Subcutaneous preadipocyte (primary cell): ENCODE measurements around the gene FASTKD1. TPM values are rescaled to one million over a fixed set of nuclear protein-coding genes. Genes with fewer than 3 reads are reported as not detected.

Experiments used
- total RNA-seq: library from RNA; depleted of rRNA; stranded (reverse); fragments of >200 nt; gene quantifications from 2 replicates; pipeline ENCODE4 v1.2.3, GENCODE V29; 2012

Gene FASTKD1, protein sequence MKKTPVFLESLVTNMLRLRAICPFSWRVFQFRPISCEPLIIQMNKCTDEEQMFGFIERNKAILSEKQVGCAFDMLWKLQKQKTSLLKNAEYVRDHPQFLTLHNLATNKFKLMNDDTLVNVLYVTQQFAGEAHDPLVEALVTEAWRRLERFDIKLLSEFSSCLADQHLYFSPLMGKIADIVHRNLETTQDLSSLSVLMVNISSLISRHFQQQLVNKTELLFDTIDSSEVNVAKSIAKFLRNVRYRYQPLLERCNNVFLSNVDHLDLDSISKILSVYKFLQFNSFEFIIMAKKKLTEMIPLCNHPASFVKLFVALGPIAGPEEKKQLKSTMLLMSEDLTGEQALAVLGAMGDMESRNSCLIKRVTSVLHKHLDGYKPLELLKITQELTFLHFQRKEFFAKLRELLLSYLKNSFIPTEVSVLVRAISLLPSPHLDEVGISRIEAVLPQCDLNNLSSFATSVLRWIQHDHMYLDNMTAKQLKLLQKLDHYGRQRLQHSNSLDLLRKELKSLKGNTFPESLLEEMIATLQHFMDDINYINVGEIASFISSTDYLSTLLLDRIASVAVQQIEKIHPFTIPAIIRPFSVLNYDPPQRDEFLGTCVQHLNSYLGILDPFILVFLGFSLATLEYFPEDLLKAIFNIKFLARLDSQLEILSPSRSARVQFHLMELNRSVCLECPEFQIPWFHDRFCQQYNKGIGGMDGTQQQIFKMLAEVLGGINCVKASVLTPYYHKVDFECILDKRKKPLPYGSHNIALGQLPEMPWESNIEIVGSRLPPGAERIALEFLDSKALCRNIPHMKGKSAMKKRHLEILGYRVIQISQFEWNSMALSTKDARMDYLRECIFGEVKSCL
- 18.0 and 21.7 TPM in 2 replicates for total RNA-seq

DNA sequence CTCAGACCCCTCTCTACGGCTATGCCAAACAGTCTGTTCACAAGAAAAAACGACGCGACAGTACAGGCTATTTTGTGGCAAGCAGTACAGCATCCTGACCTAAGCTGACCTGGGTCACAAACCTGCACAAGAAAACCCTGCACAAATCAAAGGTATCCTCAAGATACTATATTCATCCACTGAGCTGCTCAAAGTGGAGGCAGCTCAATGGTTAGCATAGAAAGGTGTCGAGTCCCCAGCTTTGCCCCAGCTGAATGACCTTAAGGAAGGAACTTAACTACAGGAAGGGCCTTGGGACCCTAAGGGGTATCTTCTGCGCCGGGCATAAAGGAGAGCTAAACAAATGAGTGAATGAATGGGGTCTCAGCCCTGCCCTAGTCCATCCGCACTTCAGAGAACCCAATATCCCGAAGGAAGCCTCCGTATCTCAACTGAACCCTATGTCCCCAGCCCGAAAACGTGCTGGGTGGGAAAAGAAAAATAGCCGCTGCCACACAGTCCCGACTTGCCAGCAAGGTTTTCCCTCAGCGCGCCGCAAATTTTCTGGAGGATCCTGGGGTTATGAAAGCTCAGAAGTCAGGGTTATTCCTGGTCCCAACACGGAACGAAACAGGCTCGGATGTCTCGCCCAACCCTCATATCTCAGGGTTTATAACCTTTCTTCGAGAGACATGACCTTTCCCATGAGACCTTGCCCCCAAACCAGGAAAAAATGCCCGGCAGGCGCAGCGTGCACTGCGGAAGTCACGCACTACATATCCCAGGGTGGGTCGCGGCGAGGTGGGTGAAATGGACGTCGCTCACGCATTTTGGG lies at the start of gene FASTKD1:
FASTKD1 (minus strand) TSS at position 706 of the 814 bp plus-strand sequence. CDS start 1,836 bp downstream, outside the sequence.

DNA sequence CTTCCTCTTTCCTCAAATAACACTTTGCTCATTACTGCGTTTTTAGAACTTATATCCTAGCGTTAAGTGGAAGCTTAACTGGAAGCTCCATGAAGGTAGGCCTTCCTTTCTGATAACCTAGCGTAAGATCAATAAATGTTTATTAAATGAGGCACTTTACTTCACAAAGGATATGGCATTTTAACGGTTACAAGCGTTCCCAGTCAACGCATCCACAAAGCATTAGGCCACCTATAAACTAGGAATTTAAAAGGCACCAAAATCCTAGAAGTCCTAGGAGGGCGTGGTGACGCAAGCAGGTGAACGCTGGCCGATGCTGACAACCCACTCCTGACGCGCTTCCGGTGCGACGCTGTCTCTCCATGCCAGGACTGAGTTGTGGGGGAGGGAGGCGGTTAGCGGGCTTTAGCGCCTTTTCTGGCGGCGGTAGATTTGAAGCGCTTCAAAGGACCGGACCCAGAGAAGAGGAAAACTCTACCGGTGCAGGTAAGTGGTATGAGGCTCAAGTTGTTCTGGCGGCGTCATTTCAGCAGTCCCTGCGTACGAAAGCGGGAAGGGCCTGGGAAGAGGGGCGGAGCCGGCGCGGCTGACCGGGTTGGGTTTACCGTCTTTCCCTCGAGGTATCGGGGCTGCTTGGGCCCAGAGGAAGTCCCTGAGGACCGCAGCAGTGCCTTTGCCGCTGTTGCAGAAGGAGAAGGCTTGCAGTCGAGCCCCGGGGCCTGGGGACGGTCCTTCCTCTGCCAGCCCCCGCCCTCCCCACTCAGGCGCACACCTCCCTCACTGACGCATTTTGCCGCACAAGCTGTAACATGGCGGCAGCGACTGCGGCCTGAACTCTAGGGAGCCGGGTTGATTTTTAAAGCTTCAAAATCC lies 10.6 kb upstream of the FASTKD1 start, which contains the start of gene PPIG:
PPIG (plus strand) TSS at position 347 of the 873 bp plus-strand sequence. CDS start 19,691 bp downstream, outside the sequence.

GRCh38 chr2:169509298-169509885 lies 64.3 kb downstream of the FASTKD1 start, which contains the start of gene KLHL41:
KLHL41 (plus strand) TSS chr2:169509702; CDS start chr2:169509779, 77 bp downstream.

Other genes with a start within 250 kb of the FASTKD1 start
- not detected in 2 replicates for gene LRP2, start 211.3 kb downstream of the FASTKD1 start, total RNA-seq
- 5.1 and 5.3 TPM in 2 replicates for gene BBS5, start 94.4 kb downstream of the FASTKD1 start, total RNA-seq
- gene KLHL41, start 64.2 kb downstream of the FASTKD1 start, total RNA-seq: 0.20 and 0.37 TPM in 2 replicates
- gene PPIG, start 10.5 kb upstream of the FASTKD1 start, total RNA-seq: 21.1 and 21.7 TPM in 2 replicates
- gene CFAP210, start 120.5 kb upstream of the FASTKD1 start, total RNA-seq: not detected in 2 replicates
- gene PHOSPHO2, start 120.6 kb upstream of the FASTKD1 start, total RNA-seq: 2.0 and 2.2 TPM in 2 replicates
- 0.37 and 2.2 TPM in 2 replicates for gene KLHL23, start 160.0 kb upstream of the FASTKD1 start, total RNA-seq
- gene SSB, start 225.0 kb upstream of the FASTKD1 start, total RNA-seq: 94.8 and 97.0 TPM in 2 replicates